ENCODE measurements around the gene STOX1. TPM values are rescaled to one million over a fixed set of nuclear protein-coding genes. Genes with fewer than 3 reads are reported as not detected.

STOX1 gene
- total and polyA plus RNA-seq, 2 of the 13 experiments (the other 11 are each of a cell fraction or from before 2014, with no cell fraction given): 2.5 to 6.0 TPM

DNA sequence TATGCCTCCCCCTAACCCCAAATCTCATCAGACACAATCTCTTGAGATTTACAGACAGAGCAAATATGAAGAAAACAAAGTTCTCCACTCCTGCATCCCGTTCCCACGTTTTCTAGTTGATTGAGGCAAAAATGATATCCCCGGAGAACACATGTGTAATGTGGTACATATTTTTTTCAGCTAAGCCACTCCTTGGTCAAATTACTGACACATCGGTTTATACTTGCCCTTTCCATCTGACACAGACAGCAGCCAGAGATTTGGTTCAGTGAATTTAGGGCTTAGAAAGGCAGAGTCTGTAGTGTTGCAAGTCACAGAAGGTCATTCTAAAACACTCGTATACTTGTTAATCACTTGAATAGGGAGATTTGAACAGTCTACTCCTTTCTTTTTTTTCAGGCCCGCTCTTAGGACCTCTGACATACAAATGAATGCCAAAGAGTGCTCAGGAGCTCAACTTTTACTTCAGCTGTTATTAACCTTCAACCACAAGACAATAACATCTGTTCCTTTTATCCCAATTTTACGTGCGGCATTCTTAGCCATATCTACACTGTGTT is 71.9 kb downstream of the STOX1 start:
- H2AFZ ChIP-seq (ENCODE audit: low read length): no peak overlapping the region
- peaks cover 38% of the 10 kb centered on the region for H3K4me1 ChIP-seq (ENCODE audit: insufficient read depth, low read length)
- no peak overlapping the region for H3K4me2 ChIP-seq (ENCODE audit: low read depth, low read length)
- ChIA-PET CTCF (ENCODE audit: low intra/inter-chr PET ratio, low total read pairs) (no interaction called here), POLR2A (interaction anchor here (1.2 to 3.1 kb wide), 6 partner anchors 10 to 79 kb away, joined by 3 to 31 read pairs (median 10); partner anchors contain the start of gene STOX1)
- H4K20me1 ChIP-seq (ENCODE audit: insufficient read depth, low read length): no peaks in the 10 kb centered on the region
- intact Hi-C loops (cut with micrococcal nuclease; ENCODE audit: unreplicated experiment): loop anchor here (10.0 kb wide), 1 partner anchor 104 kb away; no protein-coding TSS in a partner anchor
- H3K9ac ChIP-seq (ENCODE audit: insufficient read depth, low read depth, low read length): no peak overlapping the region
- H3K9me3 ChIP-seq (ENCODE audit: low read length): no peaks in the 10 kb centered on the region
- BruUV-seq (replicated peaks): no TSS peak
- no peak overlapping the region for H3K4me3 ChIP-seq (replicated peaks in 1 of 3; ENCODE audit: insufficient read depth in 1 of 3, low read depth in 2 of 3, low read length in 3 of 3)
- FAIRE-seq (no peak), ATAC-seq (no peak), DNase-seq (ENCODE audit: low spot score) (no peak)
- no peaks in the 10 kb centered on the region; a peak in 1 of 5 replicates for H3K27me3 ChIP-seq (ENCODE audit: control insufficient read depth in 1 of 2, insufficient read depth in 2 of 2, low read length in 2 of 2)
- in situ Hi-C loops (cut with HindIII; ENCODE audit: extremely low pct_ligation_motif_present, low pct_unique_long_range_greater_than_20kb): no loop called here
- H3K27ac ChIP-seq (ENCODE audit: extremely low read length, insufficient read depth, low read length): no peak overlapping the region
- 94% methylated on average over 8 of the region's 8 CpGs for WGBS (ENCODE audit: low lambda C conversion rate)
- H3K79me2 ChIP-seq (ENCODE audit: insufficient read depth, low read length): peaks cover 16% of the 10 kb centered on the region
- no peaks in the 10 kb centered on the region for H3K36me3 ChIP-seq (replicated peaks in 1 of 2; ENCODE audit: control insufficient read depth in 1 of 2, insufficient read depth in 2 of 2, low read length in 2 of 2)
- no peak for TF ChIP-seq SCMH1 (CRISPR knock-in tag; IDR thresholded peaks at IDR 0.05; ENCODE audit: borderline replicate concordance)
- TF ChIP-seq CENPT (CRISPR knock-in tag; IDR thresholded peaks at IDR 0.05; ENCODE audit: low read depth): no peak
- no peak for TF ChIP-seq ATF7 (IDR thresholded peaks at IDR 0.05)
- no peak for TF ChIP-seq ATF7 (CRISPR knock-in tag; IDR thresholded peaks at IDR 0.05)
- no peak for TF ChIP-seq ARID5B (CRISPR knock-in tag; IDR thresholded peaks at IDR 0.05)
- no peak for TF ChIP-seq ZNF317 (CRISPR knock-in tag; IDR thresholded peaks at IDR 0.05)
- no peak for TF ChIP-seq ZBTB7B (CRISPR knock-in tag; IDR thresholded peaks at IDR 0.05)
- TF ChIP-seq ZNF12 (CRISPR knock-in tag; IDR thresholded peaks at IDR 0.05): no peak
- no peak for TF ChIP-seq ZNF816 (CRISPR knock-in tag; IDR thresholded peaks at IDR 0.05; ENCODE audit: borderline replicate concordance)
- TF ChIP-seq SRSF4 (IDR thresholded peaks at IDR 0.05; ENCODE audit: low read depth, low read length, poor library complexity, severe bottlenecking): no peak
- no peak for TF ChIP-seq ZNF784 (CRISPR knock-in tag; IDR thresholded peaks at IDR 0.05; ENCODE audit: borderline replicate concordance)
- TF ChIP-seq KAT8 (CRISPR knock-in tag; IDR thresholded peaks at IDR 0.05): no peak
- no peak for TF ChIP-seq ZNF543 (CRISPR knock-in tag; IDR thresholded peaks at IDR 0.05)
- TF ChIP-seq, protein P1, sequence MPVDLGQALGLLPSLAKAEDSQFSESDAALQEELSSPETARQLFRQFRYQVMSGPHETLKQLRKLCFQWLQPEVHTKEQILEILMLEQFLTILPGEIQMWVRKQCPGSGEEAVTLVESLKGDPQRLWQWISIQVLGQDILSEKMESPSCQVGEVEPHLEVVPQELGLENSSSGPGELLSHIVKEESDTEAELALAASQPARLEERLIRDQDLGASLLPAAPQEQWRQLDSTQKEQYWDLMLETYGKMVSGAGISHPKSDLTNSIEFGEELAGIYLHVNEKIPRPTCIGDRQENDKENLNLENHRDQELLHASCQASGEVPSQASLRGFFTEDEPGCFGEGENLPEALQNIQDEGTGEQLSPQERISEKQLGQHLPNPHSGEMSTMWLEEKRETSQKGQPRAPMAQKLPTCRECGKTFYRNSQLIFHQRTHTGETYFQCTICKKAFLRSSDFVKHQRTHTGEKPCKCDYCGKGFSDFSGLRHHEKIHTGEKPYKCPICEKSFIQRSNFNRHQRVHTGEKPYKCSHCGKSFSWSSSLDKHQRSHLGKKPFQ (CRISPR knock-in tag; IDR thresholded peaks at IDR 0.05; ENCODE audit: insufficient replicate concordance): no peak
- no peak for TF ChIP-seq RBM39 (IDR thresholded peaks at IDR 0.05; ENCODE audit: low read depth, low read length, poor library complexity, severe bottlenecking)
- TF ChIP-seq ZC3H13 (CRISPR knock-in tag; IDR thresholded peaks at IDR 0.05): no peak
